HTERT RPE-1 (cell line): Measurements from ENCODE around the gene PPM1F.
"Not testable (repeated sequence)": the region's sequence is repeated elsewhere in the genome, so short reads cannot be mapped to it uniquely, and the experiment has no call there.

ENCODE experiments used
- in situ Hi-C: fragments of 300-500 bp; cut with MboI; formaldehyde crosslinking; loops from 4 replicates; pipeline ENCODE4 v1.14.3; 2020; ENCODE audit warnings: low sequenced_read_pairs

PPM1F gene

DNA sequence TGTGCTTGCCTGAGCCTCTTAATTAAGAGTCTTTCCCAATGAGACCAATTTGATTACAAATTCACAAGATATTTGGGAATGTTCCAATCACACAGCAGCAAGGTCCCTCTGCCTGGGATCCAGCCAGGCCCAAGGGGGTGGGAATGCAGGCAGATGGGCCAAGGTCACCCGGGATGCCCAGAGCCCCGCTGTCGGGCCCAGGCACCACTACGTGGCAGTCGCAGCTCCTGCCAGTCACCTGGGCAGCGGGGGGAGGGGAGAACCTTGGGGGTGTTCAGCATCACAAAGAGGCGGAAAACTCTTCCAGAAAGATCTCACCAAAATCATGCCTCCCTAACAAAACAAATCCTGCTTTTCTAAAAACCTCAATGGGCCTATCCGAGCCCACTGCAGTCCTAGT lies 30.9 kb downstream of the PPM1F start:
- in situ Hi-C loops = no loop called here

DNA sequence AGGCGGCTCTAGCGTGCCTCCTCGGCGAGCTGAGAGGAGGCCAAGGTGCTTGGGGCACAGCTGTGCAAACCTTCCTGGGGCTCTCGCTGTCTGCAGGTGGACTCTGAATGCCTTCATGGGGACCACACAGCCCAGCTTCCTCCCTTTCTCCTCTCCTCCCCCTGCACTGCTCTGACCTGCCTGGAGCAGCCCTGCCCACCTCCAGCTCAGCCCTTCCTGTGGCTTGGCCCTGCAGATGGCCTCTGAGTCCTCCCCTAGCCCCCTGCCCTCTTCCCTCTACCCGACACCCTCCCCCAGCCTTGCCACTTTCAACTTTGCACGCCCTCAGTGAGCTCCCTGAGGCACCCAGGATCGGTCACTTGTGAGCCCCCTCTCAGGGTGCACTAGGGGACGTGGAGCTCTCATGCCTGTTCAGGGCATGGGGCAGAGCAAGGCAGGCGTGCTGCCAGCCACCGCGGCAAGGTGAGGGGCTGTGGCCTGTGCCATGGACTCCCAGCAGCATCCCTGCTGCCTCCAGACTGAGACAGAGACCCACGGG lies 31.4 kb downstream of the PPM1F start:
- in situ Hi-C loops = no loop called here

DNA sequence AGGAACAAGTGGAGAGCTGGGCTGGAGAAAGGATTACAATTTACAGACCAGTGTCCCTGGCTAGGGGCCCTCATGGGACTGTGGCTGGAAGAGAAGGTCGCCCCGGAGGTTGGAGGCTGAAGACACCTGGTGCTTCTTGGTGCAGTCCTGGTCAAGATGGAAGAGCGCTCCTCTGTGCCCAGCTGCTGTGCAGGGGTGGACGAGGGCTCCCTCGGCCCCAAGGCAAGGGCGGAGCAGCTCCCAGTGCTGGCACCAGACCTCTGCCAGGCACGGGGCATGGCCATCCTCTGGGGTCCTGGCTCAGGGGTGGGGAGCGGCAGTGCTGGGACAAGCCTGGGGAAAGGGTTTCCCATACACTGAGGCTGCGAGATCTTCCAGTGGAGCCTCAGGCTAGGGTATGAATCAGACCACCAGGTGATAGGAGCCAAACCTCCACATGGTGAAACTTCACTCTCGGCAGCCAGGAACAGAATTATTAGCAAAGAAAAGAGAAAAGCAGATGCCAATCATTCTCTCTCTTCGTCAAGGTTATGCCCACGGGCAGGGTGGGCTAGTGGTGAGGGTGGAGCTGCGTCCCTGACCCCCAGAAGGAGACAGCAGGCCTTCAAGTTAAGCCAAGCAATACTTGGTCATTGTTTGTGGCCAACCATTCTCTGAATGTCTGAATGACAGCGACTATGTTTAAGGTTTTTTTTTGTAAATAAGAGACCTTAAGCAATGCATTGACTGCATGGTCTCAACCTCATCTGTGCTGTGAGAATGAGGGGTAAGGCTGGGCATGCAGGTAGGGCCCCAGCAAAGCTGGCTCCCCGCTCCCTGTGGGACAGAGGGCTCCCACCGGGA lies 32.1 kb downstream of the PPM1F start:
- in situ Hi-C loops = no loop called here

DNA sequence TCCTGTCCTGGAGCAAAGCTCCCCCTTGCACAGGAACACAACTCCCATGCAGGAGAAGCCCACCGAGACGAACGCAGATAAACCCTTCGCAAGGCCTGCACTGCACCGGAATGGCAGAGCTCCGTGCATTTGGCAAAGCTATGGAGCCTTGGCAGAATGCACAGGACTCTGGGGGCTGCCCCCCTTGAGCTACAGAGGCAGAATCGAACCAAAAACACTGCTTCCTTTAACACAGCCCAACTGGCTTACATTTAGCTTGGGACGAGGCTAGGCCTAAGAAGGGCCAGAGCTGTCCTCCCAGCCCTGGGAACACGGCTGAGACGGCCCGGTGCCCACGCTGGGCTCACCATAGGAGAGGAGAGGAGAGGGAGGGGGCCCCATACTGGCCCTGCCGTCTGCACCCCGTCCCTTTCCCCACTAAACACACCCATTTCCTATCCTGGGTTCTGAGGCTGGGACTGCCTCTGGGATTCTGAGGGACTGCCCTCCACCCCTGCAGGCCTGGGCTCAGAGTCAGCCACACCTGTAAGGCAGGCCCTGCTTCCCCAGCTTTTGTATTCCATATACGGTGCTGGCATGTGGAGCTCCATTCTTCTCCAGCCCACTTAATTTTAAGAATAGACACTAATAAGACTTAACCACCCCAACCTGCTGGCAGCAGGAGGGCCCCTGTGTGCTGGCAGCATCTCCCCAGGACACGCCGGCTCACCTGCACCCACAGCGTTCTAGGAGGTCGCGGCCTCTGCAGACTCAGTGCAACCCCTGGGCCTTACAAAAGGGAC lies 32.9 kb downstream of the PPM1F start:
- in situ Hi-C loops = no loop called here

DNA sequence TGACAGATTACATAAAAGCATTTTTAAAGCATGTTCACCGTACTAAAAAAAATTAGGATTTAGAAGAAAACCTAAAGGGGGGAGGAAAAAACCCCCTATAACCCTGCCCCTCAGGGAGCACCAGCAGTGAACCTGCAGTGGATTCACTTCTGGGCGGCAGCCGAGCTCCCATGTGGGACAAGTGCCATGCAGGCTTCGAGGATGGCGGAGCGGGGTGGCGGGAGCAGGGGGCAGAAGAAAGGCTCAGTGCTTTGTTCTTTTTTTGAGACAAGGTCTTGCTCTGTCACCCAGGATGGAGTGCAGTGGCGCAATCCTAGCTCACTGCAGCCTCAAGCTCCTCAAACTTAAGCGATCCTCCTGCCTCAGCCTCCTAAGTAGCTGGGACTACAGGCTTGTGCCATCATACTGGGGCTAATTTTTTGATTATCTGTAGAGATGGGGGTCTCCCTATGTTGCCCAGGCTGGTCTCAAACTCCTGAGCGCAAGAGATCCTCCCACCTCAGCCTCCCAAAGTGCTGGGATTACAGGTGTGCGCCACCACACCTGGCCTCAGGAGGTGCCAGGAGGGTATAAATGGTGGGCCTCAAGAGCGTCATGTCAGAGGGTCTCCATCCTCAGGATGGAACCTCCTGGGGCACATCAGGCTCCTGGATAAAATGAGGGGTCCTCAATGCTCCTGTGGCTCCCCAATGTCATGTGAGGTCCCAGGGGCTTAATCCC lies 34.0 kb downstream of the PPM1F start:
- in situ Hi-C loops = no loop called here

DNA sequence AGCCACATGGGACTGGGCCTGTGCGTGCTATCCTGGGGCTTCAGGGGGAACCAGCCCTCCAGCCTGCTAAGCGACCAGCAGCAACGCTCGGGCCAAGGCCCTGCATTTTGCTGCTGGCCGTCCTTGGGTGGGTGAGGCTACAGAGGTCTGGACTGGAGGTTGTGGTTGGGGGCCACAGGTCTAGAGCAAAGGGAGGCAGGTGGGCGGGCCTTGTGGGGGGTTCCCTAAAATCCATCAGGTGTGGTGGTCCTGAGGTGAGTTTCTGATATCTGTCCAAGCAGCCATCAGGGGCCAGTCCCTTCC lies 34.7 kb downstream of the PPM1F start:
- in situ Hi-C loops = no loop called here

DNA sequence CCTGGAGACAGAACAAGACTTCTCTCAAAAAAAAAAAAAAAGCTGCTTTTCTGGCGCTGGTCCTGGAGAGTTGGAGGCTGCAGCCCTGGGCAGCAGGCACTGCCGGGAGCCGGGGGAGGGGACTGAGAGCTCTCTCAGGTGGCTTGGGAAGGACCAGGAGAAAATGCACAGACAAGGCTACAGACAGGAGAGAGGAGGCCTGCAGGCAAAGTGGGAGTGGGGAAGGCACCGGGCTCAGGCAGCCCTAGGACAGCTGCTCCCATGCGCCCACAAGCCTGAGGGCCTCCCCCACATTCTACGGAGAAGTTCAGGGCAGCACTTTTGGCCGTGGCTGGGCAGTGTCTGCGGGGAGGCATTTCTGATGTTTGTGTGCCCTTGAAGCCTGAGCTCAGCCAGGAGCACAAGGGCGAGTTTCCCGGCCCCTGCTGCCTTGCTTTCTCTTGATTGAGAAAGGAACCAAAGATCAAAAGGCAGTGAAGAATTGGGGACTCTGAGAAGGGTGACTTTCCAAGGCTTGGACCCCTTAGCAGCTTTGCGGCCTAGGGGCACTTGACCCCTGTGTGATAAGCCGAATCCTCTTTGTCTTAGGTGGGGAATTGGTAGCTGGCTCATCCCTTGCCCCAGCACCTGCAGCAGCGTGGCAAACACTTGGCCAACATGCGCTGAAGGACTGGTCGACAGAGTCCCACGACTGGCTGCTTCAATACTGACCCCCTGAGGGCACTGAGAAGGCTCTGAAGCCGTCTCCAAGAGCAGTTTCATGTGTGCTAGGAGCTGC lies 35.3 kb downstream of the PPM1F start:
- in situ Hi-C loops = no loop called here

DNA sequence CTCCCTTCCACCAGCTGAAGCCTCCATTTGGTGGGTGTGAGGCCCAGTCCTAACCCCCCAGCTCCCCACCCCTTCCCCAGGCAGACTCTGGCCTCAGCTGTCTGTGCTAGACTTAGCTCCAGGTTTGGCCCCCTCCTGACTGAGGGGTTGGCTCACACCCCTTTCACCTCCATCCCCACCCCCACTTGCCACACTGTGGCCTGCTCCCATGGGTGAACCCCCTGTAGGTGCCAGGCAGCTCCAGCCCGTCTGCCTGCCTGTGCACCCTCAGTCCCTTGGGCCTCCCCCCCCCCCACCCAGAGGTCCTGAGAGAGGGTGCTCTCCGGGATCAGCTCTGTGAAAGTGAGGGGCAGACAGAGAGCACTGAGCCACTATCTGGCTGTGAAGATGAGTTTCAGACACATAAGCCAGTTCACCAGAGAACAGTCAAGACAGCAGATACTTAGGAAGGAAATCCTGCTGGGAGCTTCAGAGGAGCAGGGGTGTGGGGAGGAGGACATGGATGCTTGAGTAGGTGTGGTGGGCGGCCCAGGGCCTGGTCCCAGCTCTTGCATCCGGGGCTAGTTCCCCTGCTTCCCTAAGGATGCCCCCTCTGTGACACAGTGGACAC lies 36.2 kb downstream of the PPM1F start:
- in situ Hi-C loops = no loop called here

DNA sequence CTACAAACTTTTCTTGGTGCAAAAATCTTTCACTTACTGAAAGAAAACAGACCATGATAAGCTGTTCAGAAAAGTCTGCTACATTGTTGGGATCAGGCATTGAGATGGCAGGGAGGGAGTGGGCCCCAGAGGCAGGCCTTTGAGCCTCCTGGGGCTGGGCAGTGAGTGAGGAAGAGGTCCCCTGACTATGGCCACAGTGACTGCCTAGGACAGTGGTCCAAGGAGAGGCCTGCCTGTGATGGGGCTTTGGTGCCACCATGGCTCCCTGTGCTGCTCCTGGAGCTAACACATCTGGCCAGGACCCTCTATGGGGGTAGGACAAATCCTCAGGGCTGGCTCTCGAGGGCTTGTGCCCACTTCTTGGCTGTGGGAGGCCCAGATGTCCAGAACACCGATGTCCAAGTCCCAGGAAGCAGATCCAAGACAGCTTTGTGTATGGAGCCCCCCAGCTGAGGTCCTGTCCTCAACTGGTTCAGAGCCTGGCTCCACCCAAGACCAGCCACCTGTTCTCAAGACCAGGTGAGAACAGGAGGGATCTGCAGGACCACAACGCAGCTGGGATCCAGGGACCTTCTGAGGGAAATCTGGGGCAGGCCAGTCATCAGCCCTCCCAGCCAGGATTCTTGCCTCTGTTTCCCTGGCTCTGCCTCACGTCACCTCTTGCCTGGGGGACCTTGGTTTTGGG lies 36.9 kb downstream of the PPM1F start:
- in situ Hi-C loops = no loop called here

DNA sequence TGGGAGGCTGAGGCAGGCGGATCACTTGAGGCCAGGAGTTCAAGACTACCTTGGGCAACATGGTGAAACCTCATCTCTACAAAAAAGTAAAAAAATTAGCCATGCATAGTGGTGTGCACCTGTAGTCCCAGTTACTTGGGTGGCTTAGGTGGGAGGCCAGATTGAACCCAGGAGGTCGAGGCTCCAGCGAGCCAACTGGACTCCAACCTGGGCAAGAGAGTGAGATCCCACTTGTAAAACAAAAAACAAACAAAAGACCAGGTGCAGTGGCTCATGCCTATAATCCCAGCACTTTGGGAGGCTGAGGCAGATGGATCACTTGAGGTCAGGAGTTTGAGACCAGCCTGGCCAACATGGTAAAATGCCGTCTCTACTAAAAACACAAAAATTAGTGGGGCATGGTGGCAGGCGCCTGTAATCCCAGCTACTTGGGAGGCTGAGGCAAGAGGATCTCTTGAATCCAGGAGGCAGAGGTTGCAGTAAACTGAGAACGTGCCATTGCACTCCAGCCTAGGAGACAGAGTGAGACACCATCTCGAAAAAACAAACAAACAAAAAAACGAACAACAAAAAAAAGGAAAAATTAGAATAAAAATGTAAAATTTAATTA lies 38.5 kb downstream of the PPM1F start:
- in situ Hi-C loops = not testable (repeated sequence)

DNA sequence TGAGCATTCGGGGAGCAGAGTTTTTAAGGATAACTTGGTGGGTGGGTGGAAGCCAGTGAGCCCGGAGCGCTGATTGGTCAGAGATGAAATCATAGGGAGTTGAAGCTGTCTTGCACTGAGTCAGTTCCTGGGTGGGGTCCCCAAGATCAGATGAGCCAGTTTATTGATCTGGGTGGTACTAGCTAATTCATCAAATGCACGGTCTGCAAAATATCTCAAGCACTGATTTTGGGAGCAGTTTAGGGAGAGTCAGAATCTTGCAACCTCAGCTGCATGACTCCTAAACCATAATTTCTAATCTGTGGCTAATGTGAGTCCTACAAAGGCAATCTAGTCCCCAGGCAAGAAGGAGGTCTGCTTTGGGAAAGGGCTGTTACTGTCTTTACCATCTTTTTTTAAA lies 42.3 kb downstream of the PPM1F start:
- in situ Hi-C loops = not testable (repeated sequence)

DNA sequence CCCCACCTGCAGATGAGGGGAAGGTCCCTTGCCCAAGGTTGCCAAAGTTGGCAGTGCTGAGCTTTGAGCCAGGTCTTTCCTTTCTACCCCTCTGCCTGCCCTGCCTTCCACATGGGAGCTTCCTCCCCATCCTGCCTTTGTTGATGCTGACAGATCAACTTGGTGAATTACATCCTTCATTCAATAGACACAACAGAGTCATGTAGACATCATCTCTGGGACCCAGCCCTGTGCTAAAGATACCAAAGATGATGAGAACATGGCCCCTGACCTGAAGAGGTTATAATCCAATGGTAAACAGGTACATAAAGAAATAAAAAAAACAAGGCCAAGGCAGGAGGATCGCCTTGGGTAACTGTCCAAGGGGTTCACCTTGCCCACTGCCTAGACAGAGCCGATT lies 42.8 kb downstream of the PPM1F start:
- in situ Hi-C loops = no loop called here

DNA sequence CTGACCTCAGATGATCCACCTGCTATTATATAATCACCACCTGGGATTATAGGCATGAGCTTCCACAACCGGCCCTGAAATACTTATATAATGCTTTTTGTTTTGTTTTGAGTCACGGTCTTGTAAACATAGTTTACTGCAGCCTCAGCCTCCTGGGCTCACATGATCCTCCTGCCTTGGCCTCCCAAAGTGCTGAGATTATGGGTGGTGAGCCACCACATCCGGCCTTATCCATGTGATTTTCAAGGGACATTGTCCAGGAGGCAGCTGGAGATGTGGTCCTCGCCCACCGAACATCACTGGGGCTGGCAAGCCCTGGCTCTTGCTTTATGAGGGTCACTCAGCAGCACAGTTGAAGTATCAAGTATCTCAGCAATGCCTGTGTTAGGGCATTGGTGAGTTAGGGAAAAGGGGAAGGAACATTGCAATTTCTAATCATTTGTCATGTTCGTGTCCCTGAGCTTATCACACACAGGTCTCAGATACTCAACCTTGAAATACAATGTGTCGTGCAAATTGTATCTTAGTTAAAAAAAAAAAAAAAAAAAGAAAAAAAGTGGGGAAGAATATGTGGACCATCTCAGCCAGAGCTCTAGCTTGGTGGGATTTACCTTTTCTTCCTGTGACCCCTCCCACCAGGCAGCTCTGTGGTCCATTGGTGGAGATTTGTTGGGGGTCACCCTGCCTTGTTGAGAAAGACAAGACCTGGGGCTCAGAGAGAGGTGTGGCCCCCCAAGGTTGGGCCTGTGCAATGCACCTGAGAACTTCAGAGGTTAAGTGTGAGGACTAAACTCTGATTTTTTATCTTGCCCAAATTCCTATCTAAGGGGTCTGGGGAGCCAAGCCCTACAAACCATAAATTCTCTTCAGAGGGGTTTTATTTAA lies 44.8 kb downstream of the PPM1F start:
- in situ Hi-C loops = no loop called here

DNA sequence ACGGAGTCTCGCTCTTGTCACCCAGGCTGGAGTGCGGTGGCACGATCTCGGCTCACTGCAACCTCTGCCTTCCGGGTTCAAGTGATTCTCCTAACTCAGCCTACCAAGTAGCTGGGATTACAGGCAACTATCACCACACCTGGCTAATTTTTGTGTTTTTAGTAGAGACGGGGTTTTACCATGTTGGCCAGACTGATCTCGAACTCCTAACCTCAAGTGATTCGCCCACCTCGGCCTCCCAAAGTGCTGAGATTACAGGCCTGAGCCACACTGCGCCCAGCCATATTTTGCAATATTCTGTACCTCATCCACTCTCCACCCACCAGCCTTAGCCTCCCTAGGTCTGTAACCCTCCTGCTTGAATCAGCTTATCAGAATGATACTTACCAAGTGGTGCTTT lies 47.4 kb downstream of the PPM1F start:
- in situ Hi-C loops = not testable (repeated sequence)

DNA sequence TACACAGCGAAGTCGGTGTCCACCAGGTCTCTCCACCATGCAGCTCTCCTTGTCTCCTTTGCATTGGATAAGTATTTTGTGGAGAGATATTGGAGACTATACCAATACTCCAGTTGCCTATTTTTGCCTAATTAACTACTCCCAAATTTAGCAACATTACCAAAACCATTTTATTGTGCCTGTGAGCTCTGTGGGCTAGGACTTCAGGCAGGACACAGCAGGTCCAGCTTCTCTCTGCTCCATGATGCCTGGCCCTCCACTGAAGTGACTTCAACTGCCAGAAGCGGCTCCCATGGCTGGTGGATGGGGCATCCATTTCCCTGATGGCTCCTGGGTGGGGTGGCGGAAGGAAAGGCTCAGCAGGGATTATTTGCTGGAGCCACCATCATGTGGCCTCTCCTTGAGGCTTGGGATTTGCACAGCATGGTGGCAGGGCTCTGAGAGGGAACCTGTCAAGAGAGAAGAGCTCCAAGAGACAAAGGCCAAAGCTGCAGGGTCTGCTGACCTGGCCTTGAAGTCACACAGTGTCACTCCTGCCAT lies 48.3 kb downstream of the PPM1F start:
- in situ Hi-C loops = no loop called here

DNA sequence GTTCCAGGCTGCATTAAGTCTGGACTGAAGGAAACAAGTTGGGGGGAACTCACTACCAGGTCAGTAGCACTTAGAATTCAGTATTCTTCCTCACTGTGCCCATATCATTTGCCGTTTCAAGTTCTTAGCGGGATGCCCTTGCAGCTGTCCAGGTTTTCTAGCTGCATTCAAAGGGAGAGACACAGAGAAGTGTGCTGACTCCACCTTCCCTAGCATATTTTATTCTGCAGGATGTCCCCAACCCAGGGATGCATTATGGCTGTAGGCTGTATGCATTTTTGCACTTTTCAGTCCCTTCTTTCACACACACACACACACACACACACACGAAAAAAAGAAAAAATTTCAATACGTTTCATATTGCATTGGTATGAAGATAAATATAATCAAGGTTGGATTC lies 49.4 kb downstream of the PPM1F start:
- in situ Hi-C loops = no loop called here

DNA sequence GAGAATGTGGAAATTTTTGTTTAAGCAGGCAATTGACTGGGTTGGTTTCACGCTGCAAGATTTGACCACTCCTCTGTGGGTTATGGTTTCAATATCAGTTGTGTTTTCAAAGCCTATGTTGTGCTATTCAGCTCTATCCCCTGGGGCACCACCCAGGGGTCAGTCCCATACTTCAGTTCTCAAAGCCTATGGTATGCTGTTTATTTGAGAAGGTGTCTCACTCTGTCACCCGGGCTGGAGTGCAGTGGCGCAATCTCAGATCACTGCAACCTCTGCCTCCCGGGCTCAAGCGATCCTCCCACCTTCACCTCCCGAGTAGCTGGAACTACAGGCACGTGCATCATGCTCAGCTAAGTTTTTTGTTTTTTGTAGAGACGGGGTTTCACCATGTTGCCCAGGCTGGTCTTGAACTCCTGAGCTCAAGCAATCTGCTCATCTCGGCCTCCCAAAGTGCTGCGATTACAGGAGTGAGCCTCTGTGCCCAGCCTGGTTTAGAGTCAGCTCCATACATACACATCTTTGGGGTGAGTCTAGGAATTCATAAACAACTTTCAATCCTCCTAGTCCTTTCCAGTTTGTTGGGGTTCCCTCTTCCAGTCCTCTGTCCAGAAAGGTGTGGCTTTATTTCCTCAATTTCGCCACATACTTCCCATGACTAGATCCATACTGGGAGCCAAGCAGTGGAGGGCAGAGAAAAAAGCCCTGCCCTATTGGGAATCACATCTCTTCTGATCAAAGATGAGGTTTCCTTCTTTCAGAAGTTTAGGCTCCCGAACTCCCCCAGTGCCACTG lies 50.2 kb downstream of the PPM1F start:
- in situ Hi-C loops = no loop called here
